Breast epithelium (tissue), 4 donors: Measurements from ENCODE around the gene SUPT6H. TPM values are rescaled to one million over a fixed set of nuclear protein-coding genes. Genes with fewer than 3 reads are reported as not detected.
A peak's percentile ranks its signal among the peaks of the same experiment; 100 is the strongest.

Source experiments
- DNase-seq, 2 donors: peaks; one replicate each; pipeline ENCODE4 v3.0.0-alpha.2; 2019; ENCODE audit warnings: low spot score in 2 of 2
- H3K27ac ChIP-seq, 2 donors: fragments of 200-600 bp; sonication (generic) in 1 of 2; one replicate each; pipeline ENCODE4 v1.5.1; 2016 to 2019; ENCODE audit warnings: mild to moderate bottlenecking in 1 of 2
- H3K27me3 ChIP-seq, 2 donors: fragments of 200-600 bp; sonication (generic) in 1 of 2; one replicate each; pipeline versions ENCODE4 v1.5.1 to v1.6.0; 2017 to 2019; ENCODE audit warnings: control low read depth in 1 of 2, mild to moderate bottlenecking in 1 of 2
- H3K36me3 ChIP-seq: fragments of 200-600 bp; one replicate; pipeline ENCODE4 v1.5.1; 2019
- H3K4me1 ChIP-seq, 2 donors: fragments of 200-600 bp; sonication (generic); one replicate each; pipeline ENCODE4 v1.5.1; 2016 to 2019; ENCODE audit warnings: control low read depth in 1 of 2
- H3K4me3 ChIP-seq, 3 donors: fragments of 200-600 bp; sonication (generic); 1 replicate in 2 of 3; 2 replicates in 1 of 3; pipeline ENCODE4 v1.5.1; 2016 to 2019; ENCODE audit warnings: mild to moderate bottlenecking in 3 of 3, moderate library complexity in 2 of 3
- H3K9me3 ChIP-seq, 2 donors: fragments of 200-600 bp; sonication (generic) in 1 of 2; one replicate each; pipeline ENCODE4 v1.5.1; 2016 to 2019; ENCODE audit warnings: control low read depth in 1 of 2
- CTCF ChIP-seq, 3 donors: fragments of 450-650 bp; IDR thresholded peaks; one replicate each; pipeline ENCODE4 v1.5.1; 2016 to 2017; ENCODE audit warnings: antibody characterized with exemption in 3 of 3, mild to moderate bottlenecking in 3 of 3, moderate library complexity in 3 of 3
- POLR2A ChIP-seq: fragments of 450-650 bp; IDR thresholded peaks from one replicate; pipeline ENCODE4 v1.6.1; 2016; ENCODE audit warnings: antibody characterized with exemption, mild to moderate bottlenecking, moderate library complexity
- POLR2AphosphoS5 ChIP-seq, 3 donors: sonication (generic); formaldehyde crosslinking; IDR thresholded peaks; one replicate each; pipeline ENCODE4 v1.6.1; 2017; ENCODE audit warnings: antibody characterized with exemption in 3 of 3
- intact Hi-C: fragments of 100-400 bp; cut with DNase I; formaldehyde crosslinking; loops from one replicate; pipeline ENCODE4 v1.15.1; 2023; ENCODE audit warnings: low total_unique reads
- total RNA-seq, 3 donors: library from RNA; depleted of rRNA; stranded (reverse); fragments of >200 nt; gene quantifications; one replicate each; pipeline ENCODE4 v1.1.0, GENCODE V29; 2016

Gene SUPT6H
- 10 to 100 TPM; 62.6 to 69.9 (median 66.7) TPM for total RNA-seq

GRCh38 chr17:28661635-28662526, at the start of gene SUPT6H, which contains the start of gene SDF2:
TSS of gene SUPT6H (plus strand) at chr17:28662205. CDS start at chr17:28673402, 11,197 bp downstream.
TSS of gene SDF2 (minus strand) at chr17:28661906. CDS start at chr17:28661876, 30 bp downstream.
- TF ChIP-seq POLR2AphosphoS5 (IDR thresholded peaks at IDR 0.05) (peak; percentile 93 to 100 (median 94)), CTCF (IDR thresholded peaks at IDR 0.05) (no peak), POLR2A (peak; percentile 90)
- H3K36me3 ChIP-seq: no peaks in the 10 kb centered on the region
- H3K27me3 ChIP-seq: no peaks in the 10 kb centered on the region
- intact Hi-C loops: no loop called here
- peak; percentile 85 to 91 for DNase-seq
- no peaks in the 10 kb centered on the region for H3K9me3 ChIP-seq
- H3K4me3 ChIP-seq: peak within 1 kb of the TSS; percentile 80 to 87 (median 86)
- H3K4me1 ChIP-seq: peaks cover 0 to 15% of the 10 kb centered on the region in 2 donors
- H3K27ac ChIP-seq: peak within 1 kb of the TSS; percentile 97 to 99

- H3K27me3 ChIP-seq: no peaks in the 10 kb centered on the region
- H3K27ac ChIP-seq: no peak overlapping the region
- intact Hi-C loops: no loop called here
- no peak for DNase-seq
- H3K9me3 ChIP-seq: no peaks in the 10 kb centered on the region
- TF ChIP-seq POLR2A: no peak
- TF ChIP-seq CTCF (IDR thresholded peaks at IDR 0.05): no peak
- no peak for TF ChIP-seq POLR2AphosphoS5 (IDR thresholded peaks at IDR 0.05)
- H3K36me3 ChIP-seq: peaks cover 21% of the 10 kb centered on the region
- no peak overlapping the region for H3K4me3 ChIP-seq
- H3K4me1 ChIP-seq: no peaks in the 10 kb centered on the region
These were observed 49.5 kb upstream of the SUPT6H start for GRCh38 chr17:28612531-28612930.

GRCh38 chr17:28612936-28613872, 48.8 kb upstream of the SUPT6H start:
- peak; percentile 16 to 51 (median 48) for TF ChIP-seq CTCF (IDR thresholded peaks at IDR 0.05)
- TF ChIP-seq POLR2AphosphoS5 (IDR thresholded peaks at IDR 0.05): no peak
- H3K9me3 ChIP-seq: no peaks in the 10 kb centered on the region
- intact Hi-C loops: no loop called here
- no peak overlapping the region for H3K4me3 ChIP-seq
- no peaks in the 10 kb centered on the region for H3K4me1 ChIP-seq
- no peak overlapping the region for H3K27ac ChIP-seq
- peaks cover 21% of the 10 kb centered on the region for H3K36me3 ChIP-seq
- no peaks in the 10 kb centered on the region for H3K27me3 ChIP-seq
- DNase-seq: no peak

- H3K27ac ChIP-seq: no peak within 1 kb of the TSS
- peaks cover 21% of the 10 kb centered on the region for H3K36me3 ChIP-seq
- no peaks in the 10 kb centered on the region for H3K27me3 ChIP-seq
- no peak for TF ChIP-seq POLR2AphosphoS5 (IDR thresholded peaks at IDR 0.05)
- no peak for TF ChIP-seq POLR2A
- TF ChIP-seq CTCF (IDR thresholded peaks at IDR 0.05): no peak
- H3K4me3 ChIP-seq: no peak within 1 kb of the TSS
- intact Hi-C loops: no loop called here
- H3K9me3 ChIP-seq: no peaks in the 10 kb centered on the region
- H3K4me1 ChIP-seq: no peaks in the 10 kb centered on the region
- no peak for DNase-seq
These were observed 48.0 kb upstream of the SUPT6H start, which contains the start of gene RSKR for GRCh38 chr17:28613931-28614381. TSS of gene RSKR (minus strand) at chr17:28614185. CDS start at chr17:28614161, 24 bp downstream.
